HG03139 (cell line): ENCODE results near the gene MTMR3.

ENCODE experiments used
- ATAC-seq: cut with Tn5 transposase; IDR thresholded peaks from one replicate; pipeline ENCODE4 v1.9.1; 2021; ENCODE audit not compliant: unreplicated experiment

Gene MTMR3

DNA sequence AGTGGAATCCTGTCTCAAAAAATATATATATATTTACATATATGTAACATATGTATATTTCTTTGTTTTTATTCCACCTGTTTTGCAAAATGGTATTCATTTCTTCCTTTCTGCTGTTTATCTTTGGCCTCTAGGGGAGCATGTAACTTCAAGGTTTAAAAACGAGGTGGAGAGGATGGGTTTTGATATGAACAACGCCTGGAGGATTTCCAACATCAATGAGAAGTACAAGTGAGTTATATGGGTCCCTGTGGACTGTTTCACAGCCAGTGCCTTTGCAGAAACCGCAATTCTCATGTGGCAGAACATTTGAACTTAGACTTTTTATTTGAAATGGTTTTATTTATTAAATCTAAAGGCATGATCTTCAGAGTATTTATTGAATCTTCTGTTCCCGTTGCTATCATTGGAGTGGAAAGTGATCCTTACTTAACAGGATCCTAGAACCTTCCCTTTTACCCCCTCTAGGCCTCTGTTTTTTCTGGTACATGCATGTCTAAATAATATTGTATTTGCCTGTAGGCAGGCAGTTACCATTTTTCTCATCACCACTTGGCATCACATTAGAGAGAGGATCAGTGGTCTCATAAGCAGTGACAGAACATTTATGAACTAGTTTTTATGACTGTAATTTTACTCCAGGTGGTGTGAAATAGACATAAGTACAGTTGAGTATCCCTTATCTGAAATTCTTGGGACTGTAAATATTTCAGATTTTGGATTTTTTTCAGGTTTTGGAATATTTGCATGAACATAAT, 115.8 kb downstream of the MTMR3 start:
- ATAC-seq = no peak

DNA sequence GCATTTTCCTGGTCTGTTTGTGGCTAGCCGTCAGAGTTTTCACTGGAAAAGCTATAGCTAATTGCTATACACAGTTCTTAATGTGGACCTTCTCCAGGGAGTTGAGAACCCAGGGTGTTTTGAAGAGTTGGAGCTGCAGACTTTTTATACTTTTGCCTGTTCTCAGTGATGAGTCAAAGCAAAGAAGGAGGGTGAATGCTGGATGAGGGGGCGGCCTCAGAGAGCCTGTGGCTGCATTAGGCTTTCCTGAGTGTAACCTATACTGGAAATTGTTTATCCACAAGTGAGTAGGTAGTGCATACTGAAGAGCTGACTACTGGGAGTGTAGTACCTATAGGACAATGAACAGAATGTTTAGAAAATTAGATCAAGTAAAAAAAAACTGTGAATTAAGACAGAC, 117.6 kb downstream of the MTMR3 start:
- no peak for ATAC-seq

- ATAC-seq = no peak
These were observed 118.5 kb downstream of the MTMR3 start for GRCh38 chr22:30001459-30001858.

GRCh38 chr22:30002861-30003486, 120.0 kb downstream of the MTMR3 start:
- ATAC-seq = no peak

GRCh38 chr22:30004101-30004500, 121.1 kb downstream of the MTMR3 start:
- ATAC-seq = no peak

DNA sequence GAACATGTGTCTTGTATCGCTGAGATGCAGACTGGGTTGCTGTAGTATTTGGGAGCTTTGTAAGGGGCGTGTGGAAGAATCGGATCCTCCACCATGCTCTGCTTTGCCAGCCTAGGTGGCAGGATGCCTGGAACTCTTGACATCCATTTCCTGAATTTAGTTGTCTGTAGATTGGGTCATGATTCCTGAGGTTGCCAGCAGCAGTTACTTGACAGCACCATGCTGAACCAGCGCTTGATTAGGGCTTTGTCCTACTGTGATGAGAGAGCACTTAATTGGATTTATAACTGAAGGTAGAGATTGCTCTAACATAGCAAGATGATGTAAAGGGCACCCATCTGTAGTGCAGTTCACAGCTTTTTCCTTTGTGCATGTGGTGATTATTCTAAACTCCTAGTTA, 121.7 kb downstream of the MTMR3 start:
- ATAC-seq = no peak

- ATAC-seq = no peak
These were observed 122.4 kb downstream of the MTMR3 start for GRCh38 chr22:30005213-30005857.

GRCh38 chr22:30007361-30007760, 124.4 kb downstream of the MTMR3 start:
- no peak for ATAC-seq

GRCh38 chr22:30008401-30008800, 125.4 kb downstream of the MTMR3 start:
- ATAC-seq = no peak

GRCh38 chr22:30009478-30009877, 126.5 kb downstream of the MTMR3 start:
- ATAC-seq = no peak

DNA sequence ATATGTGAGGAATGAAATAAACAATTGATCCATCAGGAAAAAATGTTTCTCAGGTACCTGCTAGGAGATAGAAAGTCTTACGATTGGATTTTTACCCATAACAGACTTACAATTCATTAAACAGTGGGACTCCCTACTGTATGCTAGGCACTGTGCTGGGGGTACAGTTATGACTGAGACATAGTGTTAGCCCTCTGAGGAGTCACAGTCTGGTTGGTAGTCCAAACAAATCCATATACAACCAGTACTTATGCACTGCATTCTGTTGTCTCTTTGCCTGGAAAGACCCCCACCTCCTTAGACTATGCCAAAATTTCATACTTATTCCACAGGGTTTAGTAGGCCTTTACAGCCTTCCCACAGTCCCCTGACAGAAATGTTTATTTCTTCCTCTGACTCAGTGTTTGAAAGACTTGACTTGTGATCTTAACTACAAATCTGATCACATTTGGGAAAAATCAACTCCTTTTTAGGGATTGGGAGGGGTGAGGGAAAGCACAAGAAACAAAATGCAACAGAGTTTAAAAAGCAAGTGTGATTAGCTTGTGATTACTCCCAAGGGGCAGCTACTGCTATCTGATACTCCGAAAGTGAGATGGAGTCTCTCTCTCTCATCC, 127.9 kb downstream of the MTMR3 start:
- no peak for ATAC-seq

- ATAC-seq = no peak
These were observed 130.2 kb downstream of the MTMR3 start for GRCh38 chr22:30013201-30013600.

DNA sequence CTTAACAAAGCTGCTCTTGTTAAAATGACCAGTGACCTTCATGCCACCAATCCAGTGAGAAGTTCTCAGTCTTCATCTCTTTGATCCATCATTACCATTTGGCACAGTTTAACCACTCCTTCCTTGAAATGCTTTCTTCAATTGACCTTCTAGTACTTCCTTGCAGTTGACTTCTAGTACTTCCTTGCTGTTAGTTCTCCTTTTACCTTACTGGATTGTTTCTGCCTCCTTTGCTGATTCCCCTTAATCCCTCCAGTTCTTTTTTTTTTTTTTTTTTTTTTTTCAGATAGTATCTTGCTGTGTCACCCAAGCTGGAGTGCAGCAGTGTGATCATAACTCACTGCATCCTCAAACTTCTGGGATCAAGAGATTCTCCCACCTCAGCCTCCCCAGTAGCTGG, 131.3 kb downstream of the MTMR3 start:
- ATAC-seq = no peak

DNA sequence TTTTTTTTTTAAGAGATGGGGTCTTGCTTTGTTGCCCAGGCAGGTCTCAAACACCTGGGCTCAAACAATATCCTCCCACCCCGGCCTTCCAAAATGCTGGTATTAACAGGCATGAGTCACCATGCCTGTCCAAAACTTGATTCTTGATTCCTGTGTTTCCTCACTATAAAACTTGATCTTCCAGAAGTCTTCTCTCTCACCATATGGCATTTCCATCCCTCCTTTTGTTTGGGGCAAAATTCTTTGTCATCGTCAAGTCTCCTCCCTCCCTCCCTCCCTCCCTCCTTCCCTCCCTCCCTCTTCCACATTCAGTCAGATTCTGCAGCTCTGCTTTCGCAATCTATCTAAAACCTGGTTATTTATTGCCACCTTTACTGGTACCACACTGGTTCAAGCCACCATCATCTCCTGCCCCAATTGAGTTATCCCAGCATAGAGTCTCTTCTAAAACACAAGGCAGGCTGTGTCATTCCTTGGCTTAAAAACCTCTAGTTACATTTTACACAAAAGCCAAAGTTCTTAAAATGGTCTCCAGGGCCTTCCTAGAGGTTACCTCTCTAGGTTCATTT, 132.3 kb downstream of the MTMR3 start:
- ATAC-seq = no peak

- ATAC-seq = no peak
These were observed 132.9 kb downstream of the MTMR3 start for GRCh38 chr22:30015846-30016245.

- ATAC-seq = no peak
These were observed 133.6 kb downstream of the MTMR3 start for GRCh38 chr22:30016596-30016995.

DNA sequence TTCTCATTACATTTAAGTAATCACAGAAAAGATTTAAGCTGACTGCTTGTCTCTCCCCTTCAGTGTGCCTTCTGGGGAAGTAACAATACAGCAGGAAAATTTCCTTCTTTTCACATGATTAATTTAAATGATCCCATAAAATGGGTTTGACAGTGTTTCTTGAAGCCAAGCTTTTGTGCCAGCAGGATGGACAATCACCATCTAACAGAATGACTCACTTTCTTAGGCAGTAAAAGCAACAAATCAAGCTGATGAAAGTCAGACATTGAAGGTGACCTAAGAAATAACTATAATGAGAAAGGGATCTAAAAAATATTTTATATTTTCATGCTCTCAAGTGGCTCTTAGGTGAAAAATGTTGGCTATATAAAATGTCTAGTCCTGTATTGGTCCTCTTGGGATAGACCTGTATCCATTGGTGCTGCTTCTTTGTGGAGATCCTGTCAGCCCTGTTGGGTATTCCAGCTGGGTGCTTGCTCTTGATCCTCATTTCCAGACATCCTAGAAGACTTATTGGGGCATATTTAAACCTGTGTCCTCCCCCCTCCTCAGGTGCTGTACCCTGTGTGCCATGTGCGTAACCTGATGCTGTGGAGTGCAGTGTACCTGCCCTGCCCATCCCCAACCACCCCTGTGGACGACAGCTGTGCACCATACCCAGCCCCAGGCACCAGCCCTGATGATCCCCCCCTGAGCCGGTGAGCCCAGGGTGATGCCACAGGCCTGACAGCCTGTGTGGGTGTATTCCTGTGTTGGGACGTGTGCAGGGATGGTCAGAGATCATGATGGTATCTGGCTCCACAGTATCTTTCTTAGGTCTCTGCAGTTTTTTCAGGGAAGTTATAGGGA, 134.6 kb downstream of the MTMR3 start:
- ATAC-seq = no peak

- no peak for ATAC-seq
These were observed 137.5 kb downstream of the MTMR3 start for GRCh38 chr22:30020511-30020910.

DNA sequence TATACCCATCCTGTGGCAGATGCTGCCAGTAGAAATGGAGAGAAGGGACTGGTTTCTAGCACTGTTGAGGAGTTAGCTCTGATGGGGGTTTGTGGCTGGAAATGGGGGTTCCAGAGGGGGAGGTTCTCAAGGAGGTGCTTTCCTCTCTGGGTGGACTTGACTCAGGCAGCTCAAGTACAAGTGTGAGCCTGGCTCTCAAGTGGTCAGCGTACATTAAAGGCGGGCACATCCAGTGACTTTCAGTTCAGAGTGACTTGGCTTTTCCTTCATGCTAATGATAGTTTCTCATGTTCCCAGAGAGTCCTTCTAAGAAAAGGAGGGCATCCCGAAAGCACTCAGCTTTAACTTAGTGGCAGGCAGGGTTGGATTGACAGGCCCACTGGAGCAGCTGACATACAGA, 138.4 kb downstream of the MTMR3 start:
- no peak for ATAC-seq

GRCh38 chr22:30021881-30022619, 139.1 kb downstream of the MTMR3 start:
- no peak for ATAC-seq
